HCT116 (cell line): ENCODE data around the gene NDUFV3. TPM values are rescaled to one million over a fixed set of nuclear protein-coding genes. Genes with fewer than 3 reads are reported as not detected.

Experiments
- ATAC-seq: fragments of 200-7000 bp; cut with Tn5 transposase; 2 replicates; pipeline ENCODE4 v1.9.1; 2020; ENCODE audit warnings: mild to moderate bottlenecking, moderate library complexity
- BruUV-seq: library from RNA; stranded (reverse); fragments of 400-500 nt; replicated peaks from 2 replicates; lab custom pipeline; 2021; lab: Mats Ljungman, UMichigan
- CTCF ChIA-PET: fragments of 300-600 bp; sonication (Branson Sonifier 250); formaldehyde crosslinking; loops from one replicate; lab custom pipeline; 2021; ENCODE audit warnings: antibody characterized with exemption; lab: Charles Lee
- POLR2A ChIA-PET: fragments of 300-600, 350-600 bp; sonication (Branson Sonifier 250); formaldehyde crosslinking; loops from one replicate; lab custom pipeline; 2021; ENCODE audit warnings: antibody characterized with exemption; lab: Charles Lee
- RAD21 ChIA-PET, 2 experiments: fragments of 300-600 bp; sonication (Branson Sonifier 250); formaldehyde crosslinking; loops; one replicate each; lab custom pipeline; 2023; ENCODE audit warnings: low total read pairs in 2 of 2; ENCODE audit not compliant: uncharacterized antibody in 2 of 2, unreplicated experiment in 2 of 2, low non-redundant PET in 1 of 2; lab: Charles Lee
- DNase-seq: peaks from one replicate; pipeline ENCODE4 v3.0.0-alpha.2; 2010; ENCODE audit warnings: low read depth, low spot score
- H2AFZ ChIP-seq: fragments of 200-600 bp; shearing (Covaris generic), sonication (generic); 2 replicates; pipeline ENCODE4 v1.6.1; 2017; ENCODE audit warnings: low read depth, mixed run types, mixed read lengths, antibody characterized with exemption, low read length; ENCODE audit not compliant: poor library complexity, severe bottlenecking
- H3K27ac ChIP-seq: 2 replicates; pipeline ENCODE4 v1.5.1; 2012; ENCODE audit warnings: low read depth, low read length
- H3K27me3 ChIP-seq: fragments of 200-600 bp; sonication (generic); 2 replicates; pipeline ENCODE4 v1.6.1; 2016; ENCODE audit warnings: mixed run types, low read length, mixed read lengths; ENCODE audit not compliant: insufficient read depth
- H3K36me3 ChIP-seq, 2 experiments: fragments of 200-500 bp in 1 of 2; fragments of 200-600 bp in 1 of 2; sonication (Bioruptor generic) in 1 of 2; sonication (generic) in 1 of 2; 2 replicates each; pipeline versions ENCODE4 v1.5.1 to v1.6.1; 2014 to 2016; ENCODE audit warnings: low read length in 2 of 2, inconsistent platforms in 1 of 2, mixed read lengths in 1 of 2, mixed run types in 1 of 2; ENCODE audit not compliant: insufficient read depth in 2 of 2, control insufficient read depth in 1 of 2
- H3K4me1 ChIP-seq, 2 experiments: fragments of 200-600 bp in 1 of 2; sonication (generic) in 1 of 2; 2 replicates each; pipeline versions ENCODE4 v1.5.1 to v1.6.1; 2012 to 2017; ENCODE audit warnings: low read length in 2 of 2, inconsistent platforms in 1 of 2, mild to moderate bottlenecking in 1 of 2, mixed read lengths in 1 of 2, mixed run types in 1 of 2, moderate library complexity in 1 of 2; ENCODE audit not compliant: insufficient read depth in 2 of 2, control insufficient read depth in 1 of 2
- H3K4me2 ChIP-seq: fragments of 200-600 bp; sonication (generic); 2 replicates; pipeline ENCODE4 v1.6.1; 2017; ENCODE audit warnings: mixed run types, low read length, mixed read lengths
- H3K4me3 ChIP-seq, 2 experiments: fragments of 200-600 bp in 1 of 2; sonication (generic) in 1 of 2; replicated peaks in 1 of 2; 2 replicates each; pipeline ENCODE4 v1.5.1; 2011 to 2016; ENCODE audit warnings: low read length in 2 of 2, control low read depth in 1 of 2, low read depth in 1 of 2, mild to moderate bottlenecking in 1 of 2, mixed read lengths in 1 of 2, mixed run types in 1 of 2
- H3K79me2 ChIP-seq: fragments of 200-600 bp; sonication (generic); 2 replicates; pipeline ENCODE4 v1.6.1; 2017; ENCODE audit warnings: mild to moderate bottlenecking, mixed run types, low read length, moderate library complexity, mixed read lengths; ENCODE audit not compliant: insufficient read depth
- H3K9ac ChIP-seq: fragments of 200-600 bp; sonication (generic); 2 replicates; pipeline ENCODE4 v1.6.1; 2016; ENCODE audit warnings: low read length, mixed read lengths
- H3K9me2 ChIP-seq: fragments of 200-600 bp; sonication (generic), shearing (Covaris generic); 2 replicates; pipeline ENCODE4 v1.6.1; 2017; ENCODE audit warnings: mixed run types, mild to moderate bottlenecking, moderate library complexity; ENCODE audit not compliant: insufficient read depth
- H3K9me3 ChIP-seq, 2 experiments: fragments of 200-500 bp in 1 of 2; fragments of 200-600 bp in 1 of 2; sonication (Bioruptor generic) in 1 of 2; sonication (generic) in 1 of 2; 2 replicates each; pipeline ENCODE4 v1.6.1; 2014 to 2017; ENCODE audit warnings: low read length in 2 of 2, mixed read lengths in 2 of 2, inconsistent platforms in 1 of 2, low read depth in 1 of 2, mild to moderate bottlenecking in 1 of 2, mixed run types in 1 of 2, moderate library complexity in 1 of 2; ENCODE audit not compliant: control insufficient read depth in 1 of 2, insufficient read depth in 1 of 2
- H4K20me1 ChIP-seq: fragments of 200-600 bp; sonication (generic), shearing (Covaris generic); 2 replicates; pipeline ENCODE4 v1.6.1; 2017; ENCODE audit warnings: mixed run types, mild to moderate bottlenecking, moderate library complexity; ENCODE audit not compliant: insufficient read depth
- CEBPB ChIP-seq: IDR thresholded peaks from 2 replicates; pipeline ENCODE4 v1.6.1; 2012; ENCODE audit warnings: low read depth
- EGR1 ChIP-seq: IDR thresholded peaks from 2 replicates; pipeline ENCODE4 v1.6.1; 2012; ENCODE audit warnings: low read depth
- ELF1 ChIP-seq: IDR thresholded peaks from 2 replicates; pipeline ENCODE4 v1.6.1; 2012; ENCODE audit warnings: low read depth, borderline replicate concordance
- EZH2 ChIP-seq: fragments of 200-600 bp; sonication (generic); IDR thresholded peaks from 2 replicates; pipeline ENCODE4 v1.6.1; 2017; ENCODE audit warnings: antibody characterized with exemption, mixed run types
- POLR2A ChIP-seq: IDR thresholded peaks from 2 replicates; pipeline ENCODE4 v1.7.0; 2011; ENCODE audit warnings: borderline replicate concordance; ENCODE audit not compliant: insufficient read depth, insufficient read length; ENCODE audit errors: extremely low read depth
- POLR2AphosphoS5 ChIP-seq: IDR thresholded peaks from 2 replicates; pipeline ENCODE4 v1.6.1; 2011; ENCODE audit warnings: mild to moderate bottlenecking, low read depth, low read length, moderate library complexity
- RAD21 ChIP-seq: IDR thresholded peaks from 2 replicates; pipeline ENCODE4 v1.6.1; 2012; ENCODE audit warnings: low read depth, mild to moderate bottlenecking
- SIN3A ChIP-seq: IDR thresholded peaks from 2 replicates; pipeline ENCODE4 v1.6.1; 2012; ENCODE audit warnings: low read depth
- SRF ChIP-seq: IDR thresholded peaks from 2 replicates; pipeline ENCODE4 v1.6.1; 2012; ENCODE audit warnings: low read depth
- YY1 ChIP-seq: IDR thresholded peaks from 2 replicates; pipeline ENCODE4 v1.6.1; 2011; ENCODE audit warnings: low read length, low read depth, moderate library complexity, mild to moderate bottlenecking; ENCODE audit not compliant: insufficient replicate concordance; ENCODE audit errors: extremely low read depth
- ZFX ChIP-seq: fragments of 450-650 bp; IDR thresholded peaks from 2 replicates; pipeline ENCODE4 v1.6.1; 2017
- ZNF274 ChIP-seq: fragments of 200-500 bp; sonication (Bioruptor generic); IDR thresholded peaks from 2 replicates; pipeline ENCODE4 v1.6.1; 2014; ENCODE audit warnings: mild to moderate bottlenecking, low read depth, low read length, inconsistent platforms
- intact Hi-C: fragments of 100-400 bp; cut with micrococcal nuclease; formaldehyde crosslinking; loops from 2 replicates; pipeline ENCODE4 v1.10.0; 2022
- total RNA-seq: library from RNA; stranded (reverse); gene quantifications from one replicate; pipeline ENCODE4 v1.2.1, GENCODE V29; 2021; ENCODE audit not compliant: unreplicated experiment
- TF ChIP-seq, protein P1 (sequence below): IDR thresholded peaks from 2 replicates; pipeline ENCODE4 v1.6.1; 2012; ENCODE audit warnings: low read depth
- TF ChIP-seq, protein P2 (sequence below): IDR thresholded peaks from 2 replicates; pipeline ENCODE4 v1.6.1; 2012
- TF ChIP-seq, protein P3 (sequence below), 3 experiments: fragments of 200-600 bp in 1 of 3; sonication (generic) in 1 of 3; IDR thresholded peaks in 2 of 3; conservative IDR thresholded peaks in 1 of 3; 2 replicates each; pipeline ENCODE4 v1.5.1; 2012 to 2017; ENCODE audit warnings: low read depth in 2 of 3, low read length in 2 of 3, antibody characterized with exemption in 1 of 3, borderline replicate concordance in 1 of 3, control low read depth in 1 of 3, mild to moderate bottlenecking in 1 of 3, mixed read lengths in 1 of 3, mixed run types in 1 of 3, moderate library complexity in 1 of 3; ENCODE audit not compliant: insufficient read depth in 1 of 3

Gene NDUFV3
- total RNA-seq, 1 experiment from 2014 or later: 35.2 TPM

DNA sequence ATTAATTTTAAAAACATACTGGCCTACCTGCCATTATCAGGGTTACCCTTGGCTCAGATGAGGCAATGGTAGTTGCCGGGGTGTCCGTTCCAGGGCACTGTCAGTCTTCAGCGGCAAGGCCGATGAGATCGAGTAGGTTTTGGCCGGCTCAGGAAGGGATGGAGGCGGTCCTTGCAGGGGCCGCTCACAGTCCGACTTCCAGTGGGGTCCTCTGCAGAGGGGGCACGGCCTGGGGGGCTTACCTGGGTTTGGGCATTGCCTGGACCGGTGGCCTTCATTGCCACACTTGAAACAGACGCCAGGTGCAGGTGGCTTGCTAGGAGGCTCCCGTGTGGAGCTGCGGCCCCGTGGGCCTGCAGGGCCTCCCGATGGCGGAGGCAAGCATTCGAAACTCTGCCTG is 29.8 kb downstream of the NDUFV3 start (continued):
- TF ChIP-seq, protein P1, sequence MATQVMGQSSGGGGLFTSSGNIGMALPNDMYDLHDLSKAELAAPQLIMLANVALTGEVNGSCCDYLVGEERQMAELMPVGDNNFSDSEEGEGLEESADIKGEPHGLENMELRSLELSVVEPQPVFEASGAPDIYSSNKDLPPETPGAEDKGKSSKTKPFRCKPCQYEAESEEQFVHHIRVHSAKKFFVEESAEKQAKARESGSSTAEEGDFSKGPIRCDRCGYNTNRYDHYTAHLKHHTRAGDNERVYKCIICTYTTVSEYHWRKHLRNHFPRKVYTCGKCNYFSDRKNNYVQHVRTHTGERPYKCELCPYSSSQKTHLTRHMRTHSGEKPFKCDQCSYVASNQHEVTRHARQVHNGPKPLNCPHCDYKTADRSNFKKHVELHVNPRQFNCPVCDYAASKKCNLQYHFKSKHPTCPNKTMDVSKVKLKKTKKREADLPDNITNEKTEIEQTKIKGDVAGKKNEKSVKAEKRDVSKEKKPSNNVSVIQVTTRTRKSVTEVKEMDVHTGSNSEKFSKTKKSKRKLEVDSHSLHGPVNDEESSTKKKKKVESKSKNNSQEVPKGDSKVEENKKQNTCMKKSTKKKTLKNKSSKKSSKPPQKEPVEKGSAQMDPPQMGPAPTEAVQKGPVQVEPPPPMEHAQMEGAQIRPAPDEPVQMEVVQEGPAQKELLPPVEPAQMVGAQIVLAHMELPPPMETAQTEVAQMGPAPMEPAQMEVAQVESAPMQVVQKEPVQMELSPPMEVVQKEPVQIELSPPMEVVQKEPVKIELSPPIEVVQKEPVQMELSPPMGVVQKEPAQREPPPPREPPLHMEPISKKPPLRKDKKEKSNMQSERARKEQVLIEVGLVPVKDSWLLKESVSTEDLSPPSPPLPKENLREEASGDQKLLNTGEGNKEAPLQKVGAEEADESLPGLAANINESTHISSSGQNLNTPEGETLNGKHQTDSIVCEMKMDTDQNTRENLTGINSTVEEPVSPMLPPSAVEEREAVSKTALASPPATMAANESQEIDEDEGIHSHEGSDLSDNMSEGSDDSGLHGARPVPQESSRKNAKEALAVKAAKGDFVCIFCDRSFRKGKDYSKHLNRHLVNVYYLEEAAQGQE: no peak
- TF ChIP-seq ZNF274 (no peak), POLR2AphosphoS5 (no peak), RAD21 (no peak), POLR2A (no peak)

DNA sequence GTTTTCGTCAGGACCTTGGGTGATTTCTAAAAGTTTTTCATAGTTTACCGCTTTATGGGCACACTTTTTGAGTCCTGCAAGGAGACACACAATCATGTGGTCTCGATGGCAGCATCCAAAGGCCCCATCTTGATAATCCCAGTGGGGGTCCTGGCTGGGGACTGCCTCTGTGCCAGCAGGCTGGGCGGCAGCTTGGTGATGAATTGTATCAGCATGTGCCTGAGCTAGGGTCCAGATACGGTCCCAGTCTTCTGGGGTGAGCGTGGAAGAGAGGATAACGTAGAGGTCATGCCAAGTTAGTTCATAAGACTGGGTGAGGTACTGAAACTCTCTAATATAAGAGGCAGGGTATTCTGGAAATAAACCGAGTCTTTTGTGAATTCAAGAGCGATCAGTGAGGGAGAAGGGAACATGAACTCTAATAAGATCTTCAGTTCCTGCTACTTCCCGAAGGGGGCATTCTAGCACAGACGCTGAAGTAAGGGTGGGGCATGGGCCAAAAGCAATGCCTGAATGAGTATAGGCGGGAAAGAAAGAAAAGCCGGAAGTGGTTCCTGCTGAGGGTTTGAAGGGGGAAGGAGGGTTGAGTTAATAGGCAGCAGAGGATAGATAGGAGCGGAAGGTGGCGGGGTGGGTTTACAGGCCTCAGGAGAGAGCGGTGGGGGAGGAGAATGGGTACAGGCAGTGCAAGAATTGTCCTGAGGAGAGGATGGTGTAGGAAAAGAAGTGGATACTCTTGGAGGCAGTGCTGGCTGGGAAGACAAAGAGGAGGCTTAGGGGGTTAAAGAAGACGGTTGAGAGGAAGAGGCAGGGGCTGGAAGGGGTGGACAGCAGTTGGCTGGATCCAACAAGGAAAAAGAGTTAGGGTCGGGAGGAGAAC is 30.7 kb downstream of the NDUFV3 start:
- Histone ChIP-seq H3K9ac (peak overlapping the region; percentile 67), H3K79me2 (no peaks in the 10 kb centered on the region), H4K20me1 (no peaks in the 10 kb centered on the region), H2AFZ (peak overlapping the region; percentile 77), H3K36me3 (no peaks in the 10 kb centered on the region), H3K9me3 (no peaks in the 10 kb centered on the region), H3K27ac (peak overlapping the region; percentile 67), H3K4me2 (peak overlapping the region; percentile 67), H3K4me3 (peak overlapping the region in 1 of 2 experiments; percentile 18; a peak in 1 of 4 replicates), H3K4me1 (peaks cover 7 to 13% of the 10 kb centered on the region in 2 experiments; a peak in 3 of 4 replicates), H3K27me3 (no peaks in the 10 kb centered on the region)
- CTCF ChIA-PET: no interaction called here
- ATAC-seq: peak; percentile 93
- no TSS peak for BruUV-seq
- RAD21 ChIA-PET: interaction anchor here in 1 of 2 experiments (0.6 kb wide), 1 partner anchor 50 kb away, joined by 4 read pairs; no protein-coding TSS in a partner anchor
- TF ChIP-seq ZFX (no peak), SRF (no peak), EGR1 (peak; percentile 28; the same call in 1 of the 2 replicates), SIN3A (no peak), RAD21 (peak; percentile 97), POLR2AphosphoS5 (peak; percentile 33; the same call in 1 of the 2 replicates), EZH2 (no peak), ELF1 (peak; percentile 74), YY1 (peak; percentile 13), CEBPB (no peak)
- TF ChIP-seq, protein P2, sequence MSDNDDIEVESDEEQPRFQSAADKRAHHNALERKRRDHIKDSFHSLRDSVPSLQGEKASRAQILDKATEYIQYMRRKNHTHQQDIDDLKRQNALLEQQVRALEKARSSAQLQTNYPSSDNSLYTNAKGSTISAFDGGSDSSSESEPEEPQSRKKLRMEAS: peak; percentile 33; the same call in 1 of the 2 replicates
- TF ChIP-seq, protein P3, sequence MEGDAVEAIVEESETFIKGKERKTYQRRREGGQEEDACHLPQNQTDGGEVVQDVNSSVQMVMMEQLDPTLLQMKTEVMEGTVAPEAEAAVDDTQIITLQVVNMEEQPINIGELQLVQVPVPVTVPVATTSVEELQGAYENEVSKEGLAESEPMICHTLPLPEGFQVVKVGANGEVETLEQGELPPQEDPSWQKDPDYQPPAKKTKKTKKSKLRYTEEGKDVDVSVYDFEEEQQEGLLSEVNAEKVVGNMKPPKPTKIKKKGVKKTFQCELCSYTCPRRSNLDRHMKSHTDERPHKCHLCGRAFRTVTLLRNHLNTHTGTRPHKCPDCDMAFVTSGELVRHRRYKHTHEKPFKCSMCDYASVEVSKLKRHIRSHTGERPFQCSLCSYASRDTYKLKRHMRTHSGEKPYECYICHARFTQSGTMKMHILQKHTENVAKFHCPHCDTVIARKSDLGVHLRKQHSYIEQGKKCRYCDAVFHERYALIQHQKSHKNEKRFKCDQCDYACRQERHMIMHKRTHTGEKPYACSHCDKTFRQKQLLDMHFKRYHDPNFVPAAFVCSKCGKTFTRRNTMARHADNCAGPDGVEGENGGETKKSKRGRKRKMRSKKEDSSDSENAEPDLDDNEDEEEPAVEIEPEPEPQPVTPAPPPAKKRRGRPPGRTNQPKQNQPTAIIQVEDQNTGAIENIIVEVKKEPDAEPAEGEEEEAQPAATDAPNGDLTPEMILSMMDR (IDR thresholded peaks at IDR 0.05 in 2 of 3, conservative IDR thresholded peaks at IDR 0.05 in 1 of 3; ENCODE audit: borderline replicate concordance in 1 of 3, insufficient read depth in 1 of 3, low read depth in 2 of 3, low read length in 2 of 3): peak; percentile 84 to 94 (median 87)
- TF ChIP-seq, all 23 proteins: peak for 7
- intact Hi-C loops: no loop called here
- POLR2A ChIA-PET: no interaction called here
- no peaks in the 10 kb centered on the region for H3K9me2 ChIP-seq
- DNase-seq: peak; percentile 83
